Measurements from ENCODE around the gene ANTXR2.

Gene ANTXR2

GRCh38 chr4:79934660-79935059, 138.4 kb downstream of the ANTXR2 start:
- no peak overlapping the region for H3K4me3 ChIP-seq (ENCODE audit: low read length)
- TF ChIP-seq ZNF274 (IDR thresholded peaks at IDR 0.05; ENCODE audit: low read depth, low read length): no peak

DNA sequence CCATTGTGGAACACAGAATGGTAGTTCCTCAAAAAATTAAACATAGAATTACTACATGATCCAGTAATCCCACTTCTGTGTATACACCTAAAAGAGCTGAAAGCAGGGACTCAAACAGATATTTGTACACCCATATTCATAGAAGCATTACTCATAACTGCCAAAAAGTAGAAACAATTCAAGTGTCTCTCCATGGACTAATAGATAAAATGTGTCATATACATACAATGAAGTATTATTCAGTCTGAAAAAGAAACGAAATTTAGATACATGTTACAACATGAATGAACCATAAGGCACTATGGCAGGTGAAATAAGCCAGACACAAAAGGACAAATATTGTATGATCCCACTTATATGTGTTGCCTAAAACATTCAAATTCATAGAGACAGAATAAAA, 145.1 kb downstream of the ANTXR2 start:
- H3K4me3 ChIP-seq (ENCODE audit: low read length): no peak overlapping the region
- no peak for TF ChIP-seq ZNF274 (IDR thresholded peaks at IDR 0.05; ENCODE audit: low read depth, low read length)

- no peak overlapping the region for H3K4me3 ChIP-seq (ENCODE audit: low read length)
- TF ChIP-seq ZNF274 (IDR thresholded peaks at IDR 0.05; ENCODE audit: low read depth, low read length): no peak
Observed at GRCh38 chr4:79923281-79923680, 149.7 kb downstream of the ANTXR2 start.

GRCh38 chr4:79922011-79922410, 151.0 kb downstream of the ANTXR2 start:
- TF ChIP-seq ZNF274 (IDR thresholded peaks at IDR 0.05; ENCODE audit: low read depth, low read length): no peak
- no peak overlapping the region for H3K4me3 ChIP-seq (ENCODE audit: low read length)

GRCh38 chr4:79920163-79920853, 152.7 kb downstream of the ANTXR2 start:
- H3K4me3 ChIP-seq (ENCODE audit: low read length): no peak overlapping the region
- no peak for TF ChIP-seq ZNF274 (IDR thresholded peaks at IDR 0.05; ENCODE audit: low read depth, low read length)

DNA sequence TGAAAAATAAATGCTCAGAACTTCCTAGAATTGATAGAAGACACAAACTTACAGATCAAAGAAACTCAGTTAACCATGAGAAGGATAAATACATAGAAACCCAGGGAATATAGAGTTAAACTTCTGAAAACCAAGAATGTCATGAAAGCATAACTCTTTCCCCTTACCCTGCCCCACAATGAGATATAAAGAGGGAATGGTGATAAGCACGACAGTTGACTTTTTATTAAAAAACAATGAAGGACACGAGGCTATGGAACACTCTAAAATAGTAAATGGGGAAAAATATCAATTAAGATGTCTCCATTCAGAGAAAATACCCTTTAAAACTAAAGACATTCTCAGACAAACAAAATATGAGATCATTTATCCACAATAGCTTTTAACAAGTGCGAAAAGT, 154.7 kb downstream of the ANTXR2 start:
- no peak overlapping the region for H3K4me3 ChIP-seq (ENCODE audit: low read length)
- TF ChIP-seq ZNF274 (IDR thresholded peaks at IDR 0.05; ENCODE audit: low read depth, low read length): no peak

GRCh38 chr4:79917246-79917645, 155.8 kb downstream of the ANTXR2 start:
- TF ChIP-seq ZNF274 (IDR thresholded peaks at IDR 0.05; ENCODE audit: low read depth, low read length): no peak

GRCh38 chr4:79915246-79915645, 157.8 kb downstream of the ANTXR2 start:
- no peak overlapping the region for H3K4me3 ChIP-seq (ENCODE audit: low read length)
- TF ChIP-seq ZNF274 (IDR thresholded peaks at IDR 0.05; ENCODE audit: low read depth, low read length): no peak

More at GRCh38 chr4:79917246-79917645, 155.8 kb downstream of the ANTXR2 start:
- H3K4me3 ChIP-seq (ENCODE audit: low read length): no peak overlapping the region

GRCh38 chr4:79913581-79913980, 159.4 kb downstream of the ANTXR2 start:
- TF ChIP-seq ZNF274 (IDR thresholded peaks at IDR 0.05; ENCODE audit: low read depth, low read length): no peak
- H3K4me3 ChIP-seq (ENCODE audit: low read length): no peak overlapping the region

DNA sequence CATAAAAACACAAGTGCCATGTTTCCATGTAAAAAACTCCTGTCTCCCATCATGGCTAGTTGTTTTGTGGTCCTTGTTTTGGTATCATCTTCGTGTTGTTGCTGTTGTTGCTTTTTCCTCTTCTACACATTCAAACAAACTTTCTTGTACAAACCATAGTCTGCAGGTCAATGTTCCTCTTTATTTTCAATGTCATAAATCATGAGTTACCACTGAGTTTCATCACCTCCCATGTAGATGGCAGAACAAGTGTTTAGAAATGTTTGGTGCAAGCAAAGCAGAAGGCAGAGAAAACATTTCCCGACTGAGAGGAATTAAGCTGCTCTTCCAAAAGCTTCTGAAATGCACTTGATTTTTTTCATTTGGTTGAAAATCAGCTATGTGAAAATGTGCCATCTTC, 166.0 kb downstream of the ANTXR2 start:
- TF ChIP-seq ZNF274 (IDR thresholded peaks at IDR 0.05; ENCODE audit: low read depth, low read length): no peak

DNA sequence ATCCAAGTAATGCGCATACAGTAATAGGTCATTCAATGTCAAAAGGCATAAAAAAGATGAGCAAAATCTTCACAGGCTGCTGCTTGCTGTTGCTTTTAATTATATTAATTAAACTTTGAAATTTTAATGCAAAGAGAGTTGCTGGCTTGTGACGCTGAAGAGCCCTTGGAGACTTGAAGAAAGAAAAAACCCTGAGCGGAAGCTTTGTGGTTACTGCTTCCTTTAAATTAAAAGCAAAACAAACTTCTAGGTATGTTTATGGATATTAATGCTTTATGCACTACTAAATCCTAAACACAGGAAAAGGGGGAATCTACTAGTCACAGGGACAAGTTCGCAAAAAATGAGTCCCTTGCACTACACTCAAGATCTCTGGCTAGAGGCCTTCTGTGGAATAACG, 166.7 kb downstream of the ANTXR2 start:
- no peak overlapping the region for H3K4me3 ChIP-seq (ENCODE audit: low read length)
- no peak for TF ChIP-seq ZNF274 (IDR thresholded peaks at IDR 0.05; ENCODE audit: low read depth, low read length)

More for the DNA sequence above, 166.0 kb downstream of the ANTXR2 start:
- H3K4me3 ChIP-seq (ENCODE audit: low read length): no peak overlapping the region

DNA sequence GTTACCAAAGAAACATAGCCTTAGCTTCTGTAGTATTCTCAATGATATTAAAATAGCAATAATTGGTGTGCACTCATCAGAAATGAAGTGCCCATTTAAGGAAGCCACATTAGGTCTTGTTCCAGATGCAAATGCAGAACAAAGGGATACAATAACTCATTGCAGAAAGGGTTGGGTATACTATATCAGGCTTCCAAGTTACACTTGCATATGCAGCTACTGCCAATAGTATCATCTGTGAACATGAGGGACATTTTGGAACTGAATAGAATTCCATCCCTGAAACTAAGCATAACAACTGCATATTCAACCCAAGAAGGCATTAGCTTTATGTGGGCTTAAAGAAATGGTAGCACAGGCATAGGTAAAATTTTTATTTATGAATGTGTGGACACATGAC, 167.8 kb downstream of the ANTXR2 start:
- no peak overlapping the region for H3K4me3 ChIP-seq (ENCODE audit: low read length)
- TF ChIP-seq ZNF274 (IDR thresholded peaks at IDR 0.05; ENCODE audit: low read depth, low read length): no peak

DNA sequence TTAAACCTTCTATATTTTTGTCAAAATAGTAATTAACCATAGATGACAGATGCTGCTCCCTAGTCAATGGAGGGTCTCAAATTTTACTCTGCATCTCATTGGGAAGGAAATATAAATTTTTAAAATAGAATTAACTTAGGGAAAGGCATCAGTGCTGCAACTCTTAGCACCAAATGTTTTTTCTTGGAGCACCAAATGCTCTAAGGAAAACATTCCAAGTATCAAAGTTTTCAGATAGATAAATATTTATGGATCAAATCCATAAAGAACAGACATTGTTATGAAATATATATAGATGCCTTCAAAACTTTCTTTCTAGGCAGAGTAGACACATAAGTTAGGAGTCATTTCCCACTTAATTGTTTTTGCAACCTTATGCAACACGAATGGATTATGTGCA, 168.7 kb downstream of the ANTXR2 start:
- TF ChIP-seq ZNF274 (IDR thresholded peaks at IDR 0.05; ENCODE audit: low read depth, low read length): no peak
- H3K4me3 ChIP-seq (ENCODE audit: low read length): no peak overlapping the region

DNA sequence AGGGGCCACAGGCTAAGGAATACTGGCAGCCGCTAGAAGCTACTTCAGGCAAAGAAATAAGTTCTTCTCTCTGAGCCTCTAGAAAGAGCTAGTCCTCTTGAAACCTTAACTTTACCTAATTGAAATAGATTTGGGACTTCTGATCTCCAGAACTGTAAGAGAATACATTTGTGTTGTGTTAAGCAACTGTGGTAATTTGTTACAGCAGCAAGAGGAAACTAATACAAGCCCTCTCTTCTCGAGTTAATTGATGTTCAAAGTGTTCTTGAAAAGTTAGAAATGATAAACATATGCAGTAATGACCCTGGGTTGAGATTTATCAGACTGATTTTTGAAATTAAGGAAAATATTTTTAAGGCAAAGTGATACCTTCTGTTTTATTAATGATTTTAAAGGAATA, 172.8 kb downstream of the ANTXR2 start:
- H3K4me3 ChIP-seq (ENCODE audit: low read length): no peak overlapping the region
- TF ChIP-seq ZNF274 (IDR thresholded peaks at IDR 0.05; ENCODE audit: low read depth, low read length): no peak

DNA sequence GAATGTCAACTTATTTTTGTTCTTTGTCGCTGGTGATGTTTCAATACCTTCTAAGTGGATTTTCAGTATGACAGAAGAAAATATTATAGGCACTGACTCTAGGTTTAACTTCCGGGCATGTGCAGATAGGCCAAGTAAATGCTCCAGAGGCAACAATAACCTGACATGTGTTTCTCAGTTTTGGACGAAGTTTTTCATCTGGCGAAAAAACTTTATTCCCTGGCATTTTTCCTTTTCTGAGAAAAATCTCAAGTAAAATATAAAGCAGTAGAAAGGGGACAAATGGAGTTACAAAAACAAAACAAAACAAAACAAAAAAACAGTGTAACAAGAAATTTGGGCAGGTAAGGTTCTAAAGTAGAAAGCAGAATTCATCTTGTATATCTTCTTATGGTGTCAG, 173.5 kb downstream of the ANTXR2 start:
- no peak for TF ChIP-seq ZNF274 (IDR thresholded peaks at IDR 0.05; ENCODE audit: low read depth, low read length)
- no peak overlapping the region for H3K4me3 ChIP-seq (ENCODE audit: low read length)

DNA sequence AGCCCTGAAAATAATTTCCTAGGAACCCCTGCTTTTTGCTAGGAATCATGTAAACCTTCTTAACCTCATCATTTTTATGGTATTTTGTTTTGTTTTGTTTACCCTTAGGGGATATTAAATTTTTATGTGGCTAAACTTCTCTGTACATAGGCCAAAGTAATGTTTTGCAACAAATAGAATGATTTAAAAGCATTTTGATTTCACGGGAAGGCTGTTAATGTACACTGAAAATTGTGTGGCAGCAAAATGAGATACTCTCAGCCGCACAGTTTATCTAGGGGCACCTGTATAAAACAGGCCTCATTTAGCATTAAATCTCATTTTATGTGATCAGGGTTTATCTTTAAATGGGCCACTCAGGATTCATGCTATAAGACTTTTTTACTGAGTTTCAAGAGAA, 175.0 kb downstream of the ANTXR2 start:
- no peak for TF ChIP-seq ZNF274 (IDR thresholded peaks at IDR 0.05; ENCODE audit: low read depth, low read length)
- H3K4me3 ChIP-seq (ENCODE audit: low read length): no peak overlapping the region

Data from GM08714 (cell line).